Measurements from ENCODE around the gene LRRC41. TPM values are rescaled to one million over a fixed set of nuclear protein-coding genes. Genes with fewer than 3 reads are reported as not detected.
"Not testable (repeated sequence)": the region's sequence is repeated elsewhere in the genome, so short reads cannot be mapped to it uniquely, and the experiment has no call there.

The LRRC41 gene
- total RNA-seq, 3 donors from 2014 or later (not counting 1 experiment from before 2014, with no cell fraction given): 35.0 to 43.9 (median 35.8) TPM

- 97% methylated on average over 4 of the region's 4 CpGs for WGBS (ENCODE audit: insufficient coverage)
- H3K36me3 Mint-ChIP-seq: no peaks in the 10 kb centered on the region
- no peaks in the 10 kb centered on the region for H3K9me3 Mint-ChIP-seq
- H3K27me3 Mint-ChIP-seq (ENCODE audit: low read depth in 2 of 2): no peaks in the 10 kb centered on the region
- H3K27ac ChIP-seq (ENCODE audit: low read length): no peak overlapping the region
- H3K4me1 Mint-ChIP-seq: peaks cover 0 to 5% of the 10 kb centered on the region in 2 donors
- ATAC-seq (no peak), DNase-seq (no peak)
- no peaks in the 10 kb centered on the region for H3K36me3 ChIP-seq (ENCODE audit: control insufficient read depth, insufficient read depth, low read length)
- no peak overlapping the region for H3K4me3 ChIP-seq (ENCODE audit: low read length)
- H3K27me3 ChIP-seq (ENCODE audit: control insufficient read depth, insufficient read depth, low read length): no peaks in the 10 kb centered on the region
- peaks cover 4% of the 10 kb centered on the region for H3K9me3 ChIP-seq (ENCODE audit: control insufficient read depth, insufficient read depth, low read length)
- intact Hi-C loops (cut with micrococcal nuclease): no loop called here
- no peak overlapping the region for H3K4me3 Mint-ChIP-seq
- H3K4me1 ChIP-seq (ENCODE audit: control insufficient read depth, insufficient read depth, low read length): no peaks in the 10 kb centered on the region
- H3K27ac Mint-ChIP-seq: no peak overlapping the region
- TF ChIP-seq CTCF (IDR thresholded peaks at IDR 0.05): no peak
Measured at GRCh38 chr1:46236882-46237281, 66.5 kb downstream of the LRRC41 start.

- H3K4me1 Mint-ChIP-seq: not testable (repeated sequence)
Measured at GRCh38 chr1:46231231-46231630, 72.2 kb downstream of the LRRC41 start.

More at GRCh38 chr1:46231231-46231630, 72.2 kb downstream of the LRRC41 start:
- intact Hi-C loops (cut with micrococcal nuclease); DNase-seq; H3K4me1 ChIP-seq (ENCODE audit: control insufficient read depth, insufficient read depth, low read length); H3K27ac Mint-ChIP-seq; H3K9me3 Mint-ChIP-seq; ATAC-seq; H3K4me3 Mint-ChIP-seq; H3K36me3 Mint-ChIP-seq; H3K27me3 ChIP-seq (ENCODE audit: control insufficient read depth, insufficient read depth, low read length); H3K4me3 ChIP-seq (ENCODE audit: low read length); H3K27ac ChIP-seq (ENCODE audit: low read length); H3K27me3 Mint-ChIP-seq (ENCODE audit: low read depth in 2 of 2); H3K36me3 ChIP-seq (ENCODE audit: control insufficient read depth, insufficient read depth, low read length); H3K9me3 ChIP-seq (ENCODE audit: control insufficient read depth, insufficient read depth, low read length): not testable (repeated sequence)
- 91% methylated on average over 2 of the region's 3 CpGs for WGBS (ENCODE audit: insufficient coverage)

Other genes with a start within 250 kb of the LRRC41 start
- 1 to 10 TPM; 5.2 to 6.2 (median 5.4) TPM for gene PIK3R3, start 171.0 kb downstream of the LRRC41 start, total RNA-seq
- gene TSPAN1, start 128.5 kb downstream of the LRRC41 start, total RNA-seq: not detected
- not detected for gene P3R3URF, start 127.1 kb downstream of the LRRC41 start, total RNA-seq
- 10 to 100 TPM; 35.8 to 51.3 (median 47.0) TPM for gene POMGNT1, start 105.2 kb downstream of the LRRC41 start, total RNA-seq
- gene LURAP1, start 100.3 kb downstream of the LRRC41 start, total RNA-seq: not detected
- gene RAD54L, start 55.9 kb downstream of the LRRC41 start, total RNA-seq: 1 to 10 TPM; 1.8 to 2.3 (median 1.8) TPM
- gene UQCRH, start 82 bp upstream of the LRRC41 start, total RNA-seq: 100 to 1,000 TPM in 2 of 3 donors, 10 to 100 TPM in 1; 91.1 to 120 (median 107) TPM
- 10 to 100 TPM; 25.9 to 41.0 (median 36.3) TPM for gene NSUN4, start 37.2 kb upstream of the LRRC41 start, total RNA-seq
- gene FAAH, start 90.7 kb upstream of the LRRC41 start, total RNA-seq: 1 to 10 TPM; 4.7 to 10.0 (median 7.9) TPM
- not detected for gene DMBX1, start 186.2 kb upstream of the LRRC41 start, total RNA-seq
- gene KNCN, start 248.0 kb upstream of the LRRC41 start, total RNA-seq: under 1 TPM in 1 of 3 donors, not detected in 2; 0.20 TPM